Endothelial cell of umbilical vein (primary cell): ENCODE measurements around the gene GATD1. TPM values are rescaled to one million over a fixed set of nuclear protein-coding genes. Genes with fewer than 3 reads are reported as not detected.

ENCODE experiments used
- BruUV-seq: library from RNA; stranded (reverse); fragments of 400-500 nt; replicated peaks from 2 replicates; lab custom pipeline; 2021; lab: Mats Ljungman, UMichigan
- CTCF ChIA-PET: fragments of 300-600, 350-600 bp; sonication (Branson Sonifier 250); formaldehyde crosslinking; loops from one replicate; lab custom pipeline; 2021; ENCODE audit warnings: antibody characterized with exemption, inconsistent platforms; lab: Charles Lee
- POLR2A ChIA-PET: fragments of 300-600, 350-600 bp; sonication (Branson Sonifier 250); formaldehyde crosslinking; loops from one replicate; lab custom pipeline; 2021; ENCODE audit warnings: antibody characterized with exemption, inconsistent platforms; lab: Charles Lee
- DNase-seq: peaks from one replicate; pipeline ENCODE4 v3.0.0-alpha.2; 2011; ENCODE audit warnings: low read depth, low spot score
- FAIRE-seq: peaks from 2 replicates; lab custom pipeline; 2011; peaks lifted over from hg19 to GRCh38; lab: Jason Lieb, UNC
- H2AFZ ChIP-seq: 2 replicates; pipeline ENCODE4 v1.6.0; 2012; ENCODE audit warnings: low read depth, low read length, control low read depth, inconsistent platforms
- H3K27ac ChIP-seq: 2 replicates; pipeline ENCODE4 v1.5.1; 2011; ENCODE audit warnings: low read depth, mild to moderate bottlenecking, control low read depth, low read length, moderate library complexity; ENCODE audit not compliant: insufficient read depth
- H3K27me3 ChIP-seq, 2 experiments: 2 replicates each; pipeline versions ENCODE4 v1.6.0 to v1.6.1; 2011; ENCODE audit warnings: low read length in 2 of 2, mixed read lengths in 1 of 2; ENCODE audit not compliant: control insufficient read depth in 2 of 2, insufficient read depth in 2 of 2
- H3K36me3 ChIP-seq, 2 experiments: 2 replicates in 1 of 2; 3 replicates in 1 of 2; pipeline ENCODE4 v1.5.1; 2011; ENCODE audit warnings: low read length in 2 of 2, mild to moderate bottlenecking in 1 of 2, moderate library complexity in 1 of 2; ENCODE audit not compliant: control insufficient read depth in 2 of 2, insufficient read depth in 2 of 2; ENCODE audit errors: extremely low read depth in 1 of 2
- H3K4me1 ChIP-seq: 3 replicates; pipeline ENCODE4 v1.5.1; 2011; ENCODE audit warnings: mild to moderate bottlenecking, low read length; ENCODE audit not compliant: control insufficient read depth, insufficient read depth; ENCODE audit errors: extremely low read depth
- H3K4me2 ChIP-seq: 2 replicates; pipeline ENCODE4 v1.6.1; 2011; ENCODE audit warnings: low read length, control low read depth, mixed read lengths; ENCODE audit not compliant: insufficient read depth
- H3K4me3 ChIP-seq, 3 experiments: fragments of 200-600 bp in 1 of 3; sonication (generic), shearing (Covaris generic) in 1 of 3; replicated peaks in 1 of 3; 2 replicates each; pipeline ENCODE4 v1.5.1; 2011 to 2016; ENCODE audit warnings: control low read depth in 3 of 3, low read length in 3 of 3, mild to moderate bottlenecking in 2 of 3, inconsistent platforms in 1 of 3, low read depth in 1 of 3, moderate library complexity in 1 of 3; ENCODE audit not compliant: insufficient read depth in 1 of 3
- H3K79me2 ChIP-seq: 2 replicates; pipeline ENCODE4 v1.6.0; 2012; ENCODE audit warnings: low read length, inconsistent platforms; ENCODE audit not compliant: control insufficient read depth, insufficient read depth
- H3K9ac ChIP-seq: replicated peaks from 2 replicates; pipeline ENCODE3; 2011; ENCODE audit warnings: low read length, control low read depth; ENCODE audit not compliant: insufficient read depth; ENCODE audit errors: extremely low read depth
- H3K9me1 ChIP-seq: replicated peaks from 3 replicates; pipeline ENCODE4 v1.6.0; 2011; ENCODE audit warnings: mild to moderate bottlenecking, low read length; ENCODE audit not compliant: control insufficient read depth, insufficient read depth; ENCODE audit errors: extremely low read depth
- H3K9me3 ChIP-seq: replicated peaks from 2 replicates; pipeline ENCODE4 v1.5.1; 2012; ENCODE audit warnings: low read length, inconsistent platforms; ENCODE audit not compliant: control insufficient read depth, insufficient read depth
- H4K20me1 ChIP-seq: replicated peaks from 2 replicates; pipeline ENCODE3; 2011; ENCODE audit warnings: mild to moderate bottlenecking, low read length; ENCODE audit not compliant: control insufficient read depth, insufficient read depth; ENCODE audit errors: extremely low read depth
- FOS ChIP-seq: IDR thresholded peaks from 2 replicates; pipeline ENCODE4 v1.6.1; 2011; ENCODE audit warnings: mild to moderate bottlenecking, low read length, moderate library complexity, borderline replicate concordance; ENCODE audit not compliant: insufficient read depth
- GATA2 ChIP-seq: IDR thresholded peaks from 2 replicates; pipeline ENCODE4 v1.7.0; 2011; ENCODE audit warnings: low read depth, mild to moderate bottlenecking, moderate library complexity, mixed read lengths, low read length; ENCODE audit not compliant: insufficient read length, insufficient read depth
- MYC ChIP-seq: IDR thresholded peaks from one replicate; pipeline ENCODE4 v1.6.1; 2011; ENCODE audit warnings: mild to moderate bottlenecking, low read depth, low read length
- POLR2A ChIP-seq: IDR thresholded peaks from 2 replicates; pipeline ENCODE4 v1.6.1; 2012; ENCODE audit warnings: low read depth, mild to moderate bottlenecking, control low read depth, low read length
- POLR2AphosphoS5 ChIP-seq: IDR thresholded peaks from 2 replicates; pipeline ENCODE4 v1.6.1; 2012; ENCODE audit warnings: low read depth, mild to moderate bottlenecking, control low read depth, low read length, moderate library complexity; ENCODE audit not compliant: insufficient read depth
- dilution Hi-C: fragments of 300-500 bp; cut with MboI; formaldehyde crosslinking; loops from one replicate; pipeline ENCODE4 v1.15.0; 2019; ENCODE audit warnings: low sequenced_read_pairs; ENCODE audit not compliant: extremely low pct_ligation_motif_present
- intact Hi-C: fragments of 100-400 bp; cut with micrococcal nuclease; formaldehyde crosslinking; loops from one replicate; pipeline ENCODE4 v1.10.0; 2022
- polyA plus RNA-seq, 4 experiments: library from polyadenylated mRNA; depleted of rRNA in 3 of 4; stranded (reverse) in 3 of 4; unstranded in 1 of 4; fragments of >200 nt; gene quantifications; 2 replicates each; pipeline versions ENCODE4 v1.2.1 to v1.2.3, GENCODE V29; 2011 to 2012; ENCODE audit warnings: missing spikeins in 1 of 4
- total RNA-seq: library from RNA; stranded (reverse); gene quantifications from 2 replicates; pipeline ENCODE4 v1.2.3, GENCODE V29; 2021
- TF ChIP-seq, protein P1 (sequence below), 2 donors: IDR thresholded peaks; 1 replicate in 1 of 2; 2 replicates in 1 of 2; pipeline ENCODE4 v1.5.1; 2011; ENCODE audit warnings: low read length in 2 of 2, mild to moderate bottlenecking in 2 of 2, moderate library complexity in 2 of 2, control low read depth in 1 of 2, inconsistent platforms in 1 of 2, low read depth in 1 of 2; ENCODE audit not compliant: insufficient read depth in 1 of 2; ENCODE audit errors: extremely low read depth in 1 of 2

The GATD1 gene
- total and polyA plus RNA-seq, 2 donors (not counting 3 experiments of a cell fraction or from before 2014, with no cell fraction given) = 70.6 to 83.1 TPM

DNA sequence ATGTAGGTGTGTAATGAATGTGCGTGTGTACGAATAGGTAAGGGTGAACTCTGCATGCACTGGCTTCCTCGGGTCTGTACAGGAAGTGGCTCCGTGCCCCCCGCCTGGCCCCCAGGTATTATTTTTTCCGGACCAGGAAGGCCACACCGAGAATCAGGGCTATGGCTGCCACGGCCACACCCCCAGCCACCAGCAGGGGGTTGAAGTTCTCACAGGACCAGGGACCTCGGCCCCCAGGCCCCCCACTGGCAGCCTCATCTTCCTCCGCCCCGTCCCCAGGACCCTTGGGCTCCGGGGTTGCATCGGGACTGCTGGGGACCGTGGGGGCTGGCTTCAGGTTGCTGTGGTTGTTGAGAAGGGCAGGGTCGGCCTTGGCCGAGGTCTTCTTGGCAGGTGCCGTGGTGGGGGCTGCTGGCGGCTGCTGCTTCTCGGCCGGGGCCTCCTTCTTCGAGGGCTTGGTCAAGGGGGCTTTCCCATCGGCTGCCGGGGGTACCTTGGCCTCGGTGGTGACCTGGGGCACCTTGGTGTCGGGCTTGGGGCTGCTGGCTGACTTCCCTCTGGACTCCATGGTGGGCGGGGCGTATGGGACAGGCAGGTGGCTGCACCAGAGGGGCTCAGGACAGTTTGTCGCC is 10.8 kb upstream of the GATD1 start:
- no peak for TF ChIP-seq FOS
- no peak for TF ChIP-seq GATA2
- TF ChIP-seq POLR2AphosphoS5 = no peak
- TF ChIP-seq, protein P1, sequence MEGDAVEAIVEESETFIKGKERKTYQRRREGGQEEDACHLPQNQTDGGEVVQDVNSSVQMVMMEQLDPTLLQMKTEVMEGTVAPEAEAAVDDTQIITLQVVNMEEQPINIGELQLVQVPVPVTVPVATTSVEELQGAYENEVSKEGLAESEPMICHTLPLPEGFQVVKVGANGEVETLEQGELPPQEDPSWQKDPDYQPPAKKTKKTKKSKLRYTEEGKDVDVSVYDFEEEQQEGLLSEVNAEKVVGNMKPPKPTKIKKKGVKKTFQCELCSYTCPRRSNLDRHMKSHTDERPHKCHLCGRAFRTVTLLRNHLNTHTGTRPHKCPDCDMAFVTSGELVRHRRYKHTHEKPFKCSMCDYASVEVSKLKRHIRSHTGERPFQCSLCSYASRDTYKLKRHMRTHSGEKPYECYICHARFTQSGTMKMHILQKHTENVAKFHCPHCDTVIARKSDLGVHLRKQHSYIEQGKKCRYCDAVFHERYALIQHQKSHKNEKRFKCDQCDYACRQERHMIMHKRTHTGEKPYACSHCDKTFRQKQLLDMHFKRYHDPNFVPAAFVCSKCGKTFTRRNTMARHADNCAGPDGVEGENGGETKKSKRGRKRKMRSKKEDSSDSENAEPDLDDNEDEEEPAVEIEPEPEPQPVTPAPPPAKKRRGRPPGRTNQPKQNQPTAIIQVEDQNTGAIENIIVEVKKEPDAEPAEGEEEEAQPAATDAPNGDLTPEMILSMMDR (IDR thresholded peaks at IDR 0.05; ENCODE audit: extremely low read depth in 1 of 2, insufficient read depth in 1 of 2, low read depth in 1 of 2, low read length in 2 of 2) = peak in 1 of 2 donors; percentile 23
- TF ChIP-seq POLR2A = no peak
- no peak for TF ChIP-seq MYC
- BruUV-seq = no TSS peak
- no peak overlapping the region for H3K27ac ChIP-seq
- no peaks in the 10 kb centered on the region for H3K9me1 ChIP-seq
- DNase-seq (no peak), FAIRE-seq (no peak)
- dilution Hi-C loops (no loop called here), intact Hi-C loops (no loop called here)
- H4K20me1 ChIP-seq = no peaks in the 10 kb centered on the region
- no peaks in the 10 kb centered on the region for H3K27me3 ChIP-seq
- H3K4me1 ChIP-seq = no peaks in the 10 kb centered on the region
- H2AFZ ChIP-seq = no peak overlapping the region
- H3K4me3 ChIP-seq = no peak overlapping the region
- POLR2A ChIA-PET = no interaction called here
- no peak overlapping the region for H3K4me2 ChIP-seq
- CTCF ChIA-PET = no interaction called here
- H3K9me3 ChIP-seq = no peaks in the 10 kb centered on the region
- H3K36me3 ChIP-seq = no peaks in the 10 kb centered on the region
- H3K79me2 ChIP-seq = no peaks in the 10 kb centered on the region
- no peak overlapping the region for H3K9ac ChIP-seq
